IMR-90 (cell line): ENCODE results near the gene AP1S1. TPM values are rescaled to one million over a fixed set of nuclear protein-coding genes. Genes with fewer than 3 reads are reported as not detected.
A peak's percentile ranks its signal among the peaks of the same experiment; 100 is the strongest.
"Not testable (repeated sequence)": the region's sequence is repeated elsewhere in the genome, so short reads cannot be mapped to it uniquely, and the experiment has no call there.

Experiments used
- ATAC-seq: fragments of 200-7000 bp; cut with Tn5 transposase; 2 replicates; pipeline ENCODE4 v1.9.1; 2020; ENCODE audit warnings: low read depth, mild to moderate bottlenecking, moderate library complexity
- BruUV-seq: library from RNA; stranded (reverse); fragments of 400-500 nt; replicated peaks from 2 replicates; lab custom pipeline; 2021; lab: Mats Ljungman, UMichigan
- CTCF ChIA-PET: fragments of 300-600 bp; formaldehyde crosslinking; extraction: SDS; loops from one replicate; lab custom pipeline; 2021; ENCODE audit warnings: antibody characterized with exemption; lab: Yijun Ruan, JAX
- POLR2A ChIA-PET: fragments of 300-600 bp; sonication (Branson Sonifier 250); formaldehyde crosslinking; loops from one replicate; lab custom pipeline; 2022; ENCODE audit warnings: antibody characterized with exemption; ENCODE audit not compliant: unreplicated experiment; lab: Charles Lee
- DNase-seq: peaks from one replicate; pipeline ENCODE4 v3.0.0; 2013
- H2AFZ ChIP-seq: replicated peaks from 2 replicates; pipeline ENCODE3; 2013; ENCODE audit warnings: low read length, mild to moderate bottlenecking; ENCODE audit not compliant: poor library complexity
- H2AK5ac ChIP-seq: 2 replicates; pipeline ENCODE4 v1.6.1; 2013; ENCODE audit warnings: low read depth, low read length, inconsistent platforms
- H2AK9ac ChIP-seq: replicated peaks from 2 replicates; pipeline ENCODE3; 2013; ENCODE audit warnings: mild to moderate bottlenecking, low read depth, low read length, moderate library complexity; ENCODE audit not compliant: poor library complexity
- H2BK120ac ChIP-seq: 2 replicates; pipeline ENCODE4 v1.6.1; 2013; ENCODE audit warnings: low read depth, low read length, inconsistent platforms
- H2BK15ac ChIP-seq: 3 replicates; pipeline ENCODE4 v1.6.1; 2013; ENCODE audit warnings: low read depth, low read length, inconsistent platforms
- H2BK20ac ChIP-seq: 2 replicates; pipeline ENCODE4 v1.6.1; 2013; ENCODE audit warnings: low read depth, mild to moderate bottlenecking, inconsistent platforms, low read length, moderate library complexity
- H2BK5ac ChIP-seq: 2 replicates; pipeline ENCODE4 v1.6.1; 2013; ENCODE audit warnings: mild to moderate bottlenecking, low read depth, low read length, inconsistent platforms; ENCODE audit not compliant: poor library complexity, severe bottlenecking
- H3K14ac ChIP-seq: replicated peaks from 2 replicates; pipeline ENCODE4 v1.6.1; 2013; ENCODE audit warnings: low read depth, low read length, inconsistent platforms
- H3K18ac ChIP-seq: 2 replicates; pipeline ENCODE4 v1.6.1; 2013; ENCODE audit warnings: low read depth, low read length, control low read depth
- H3K23ac ChIP-seq: 2 replicates; pipeline ENCODE4 v1.6.1; 2013; ENCODE audit warnings: low read depth, low read length, inconsistent platforms
- H3K27ac ChIP-seq: 2 replicates; pipeline ENCODE4 v1.5.1; 2013; ENCODE audit warnings: mild to moderate bottlenecking, control low read depth, low read length; ENCODE audit not compliant: insufficient read depth
- H3K27me3 ChIP-seq: 2 replicates; pipeline ENCODE4 v1.6.1; 2013; ENCODE audit warnings: low read length; ENCODE audit not compliant: control insufficient read depth, insufficient read depth
- H3K36me3 ChIP-seq: 2 replicates; pipeline ENCODE4 v1.6.1; 2013; ENCODE audit warnings: low read length, mixed read lengths; ENCODE audit not compliant: control insufficient read depth, insufficient read depth
- H3K4ac ChIP-seq: 2 replicates; pipeline ENCODE4 v1.6.1; 2013; ENCODE audit warnings: low read depth, low read length, inconsistent platforms
- H3K4me1 ChIP-seq: 2 replicates; pipeline ENCODE4 v1.6.1; 2013; ENCODE audit warnings: low read length, mixed read lengths; ENCODE audit not compliant: control insufficient read depth, insufficient read depth
- H3K4me2 ChIP-seq: 2 replicates; pipeline ENCODE4 v1.6.1; 2013; ENCODE audit warnings: low read depth, mild to moderate bottlenecking, control low read depth, low read length, moderate library complexity
- H3K4me3 ChIP-seq: 2 replicates; pipeline ENCODE4 v1.5.1; 2013; ENCODE audit warnings: low read depth, mild to moderate bottlenecking, control low read depth, low read length, moderate library complexity; ENCODE audit not compliant: insufficient read depth
- H3K56ac ChIP-seq: 2 replicates; pipeline ENCODE4 v1.6.1; 2013; ENCODE audit warnings: low read length, inconsistent platforms; ENCODE audit not compliant: insufficient read depth; ENCODE audit errors: extremely low read depth
- H3K79me1 ChIP-seq, 2 experiments: 2 replicates each; pipeline ENCODE4 v1.6.1; 2013; ENCODE audit warnings: low read length in 2 of 2, inconsistent platforms in 1 of 2, low read depth in 1 of 2
- H3K9ac ChIP-seq: 2 replicates; pipeline ENCODE4 v1.6.1; 2013; ENCODE audit warnings: low read depth, low read length, control low read depth
- H3K9me1 ChIP-seq: 2 replicates; pipeline ENCODE4 v1.6.1; 2013; ENCODE audit warnings: low read length, inconsistent platforms; ENCODE audit not compliant: insufficient read depth
- H3K9me3 ChIP-seq: 2 replicates; pipeline ENCODE4 v1.6.1; 2013; ENCODE audit warnings: low read length; ENCODE audit not compliant: control insufficient read depth, insufficient read depth
- H4K20me1 ChIP-seq: 2 replicates; pipeline ENCODE4 v1.6.1; 2013; ENCODE audit warnings: low read length, inconsistent platforms; ENCODE audit not compliant: insufficient read depth
- H4K5ac ChIP-seq: 2 replicates; pipeline ENCODE4 v1.6.1; 2013; ENCODE audit warnings: mild to moderate bottlenecking, low read depth, low read length, control low read depth
- H4K8ac ChIP-seq, 2 experiments: 2 replicates each; pipeline ENCODE4 v1.6.1; 2013; ENCODE audit warnings: low read depth in 2 of 2, low read length in 2 of 2, control low read depth in 1 of 2, inconsistent platforms in 1 of 2
- H4K91ac ChIP-seq: 2 replicates; pipeline ENCODE4 v1.6.1; 2013; ENCODE audit warnings: low read depth, low read length, inconsistent platforms; ENCODE audit not compliant: insufficient read depth
- POLR2A ChIP-seq: IDR thresholded peaks from 2 replicates; pipeline ENCODE4 v1.6.1; 2012; ENCODE audit warnings: mild to moderate bottlenecking, low read depth, low read length
- WGBS, 2 experiments: methylation state at CpG; one replicate each; pipeline versions ENCODE4 v1.1.5 to v1.1.7; 2013; ENCODE audit warnings: missing lambda C conversion rate in 2 of 2; ENCODE audit not compliant: insufficient read length in 1 of 2; ENCODE audit errors: extremely low coverage in 2 of 2; 5-methylcytosine and 5-hydroxymethylcytosine counted together
- dilution Hi-C: fragments of 300-500 bp; cut with HindIII; formaldehyde crosslinking; loops from one replicate; pipeline ENCODE4 v1.14.3; 2018; ENCODE audit warnings: low sequenced_read_pairs; ENCODE audit not compliant: unreplicated experiment
- in situ Hi-C: fragments of 300-500 bp; cut with MboI; formaldehyde crosslinking; loops from 3 replicates; pipeline ENCODE4 v1.14.3; 2019; ENCODE audit warnings: low sequenced_read_pairs, inconsistent platforms, mixed read lengths
- intact Hi-C: fragments of 100-400 bp; cut with micrococcal nuclease; formaldehyde crosslinking; loops from 2 replicates; pipeline ENCODE4 v1.10.0; 2022
- polyA plus RNA-seq, 3 experiments: library from polyadenylated mRNA; depleted of rRNA; stranded (reverse); fragments of >200 nt; gene quantifications; 2 replicates each; pipeline ENCODE4 v1.2.3, GENCODE V29; 2012; ENCODE audit warnings: low replicate concordance in 1 of 3
- total RNA-seq: library from RNA; depleted of rRNA; stranded (reverse); fragments of >200 nt; gene quantifications from 2 replicates; pipeline ENCODE4 v1.2.3, GENCODE V29; 2012

Gene AP1S1
- total and polyA plus RNA-seq, 2 of the 4 experiments (the other 2 are of a cell fraction) = 187 to 295 TPM

- H4K5ac ChIP-seq, H2BK120ac ChIP-seq, dilution Hi-C loops, ATAC-seq, H4K91ac ChIP-seq, intact Hi-C loops, H2BK20ac ChIP-seq, H3K18ac ChIP-seq, H2AFZ ChIP-seq, H3K56ac ChIP-seq, H3K27me3 ChIP-seq, H3K9me1 ChIP-seq, H3K4me2 ChIP-seq, H3K4me3 ChIP-seq, DNase-seq, in situ Hi-C loops, H2BK15ac ChIP-seq, BruUV-seq, H2AK9ac ChIP-seq, H3K9me3 ChIP-seq: not testable (repeated sequence)
- H3K9ac ChIP-seq = peak overlapping the region; percentile 1; the same call in 1 of the 2 replicates
- H2AK5ac ChIP-seq = peak overlapping the region; percentile 77; the same call in 1 of the 2 replicates
- H4K20me1 ChIP-seq = peaks cover 75% of the 10 kb centered on the region
- H4K8ac ChIP-seq = peak overlapping the region in 1 of 2 experiments; percentile 50; a peak in 1 of 4 replicates
- TF ChIP-seq POLR2A = peak; percentile 49
- 0 out of 2 replicates have a peak overlapping the region, but pooled peaks have one; percentile 77 for H3K14ac ChIP-seq
- POLR2A ChIA-PET = interaction anchor here (0.7 kb wide), 1 partner anchor 297 kb away, joined by 5 read pairs; no protein-coding TSS in a partner anchor
- H3K23ac ChIP-seq = 0 out of 2 replicates have a peak overlapping the region, but pooled peaks have one; percentile 85
- H2BK5ac ChIP-seq = peak overlapping the region; percentile 66
- H3K36me3 ChIP-seq = peaks cover 56% of the 10 kb centered on the region
- H3K4ac ChIP-seq = peak overlapping the region; percentile 52; the same call in 1 of the 2 replicates
- H3K27ac ChIP-seq = peak overlapping the region; percentile 26; the same call in 1 of the 2 replicates
- 78% methylated on average over 6 of the region's 18 CpGs; no CpG with 5 or more reads in 1 of the 2 experiments for WGBS, 2 experiments
- peaks cover 23% of the 10 kb centered on the region; the same call in 1 of the 2 replicates for H3K4me1 ChIP-seq
- CTCF ChIA-PET = interaction anchor here (1.6 kb wide), 1 partner anchor 9 kb away, joined by 3 read pairs; no protein-coding TSS in a partner anchor
- peaks cover 19 to 65% of the 10 kb centered on the region in 2 experiments; a peak in 3 of 4 replicates for H3K79me1 ChIP-seq
Observed at GRCh38 chr7:101132626-101133600, 21.4 kb upstream of the AP1S1 start.
